Glomerular visceral epithelial cell (primary cell): ENCODE results near the gene SEPTIN10.
"Not testable (repeated sequence)": the region's sequence is repeated elsewhere in the genome, so short reads cannot be mapped to it uniquely, and the experiment has no call there.

ENCODE experiments used
- DNase-seq: peaks from one replicate; pipeline ENCODE4 v3.0.0-alpha.2; 2016; ENCODE audit errors: extremely low spot score

The SEPTIN10 gene

GRCh38 chr2:109633284-109633961 lies 19.7 kb upstream of the SEPTIN10 start:
- no peak for DNase-seq

- DNase-seq = no peak
Measured at GRCh38 chr2:109632158-109632789, 18.5 kb upstream of the SEPTIN10 start.

GRCh38 chr2:109631741-109632140 lies 18.0 kb upstream of the SEPTIN10 start:
- DNase-seq = no peak

- DNase-seq = no peak
Measured at GRCh38 chr2:109630441-109631430, 17.0 kb upstream of the SEPTIN10 start.

GRCh38 chr2:109629867-109630266 lies 16.1 kb upstream of the SEPTIN10 start:
- no peak for DNase-seq

GRCh38 chr2:109628321-109628720 lies 14.6 kb upstream of the SEPTIN10 start:
- DNase-seq = not testable (repeated sequence)

GRCh38 chr2:109624339-109624738 lies 10.6 kb upstream of the SEPTIN10 start:
- no peak for DNase-seq

GRCh38 chr2:109623923-109624322 lies 10.2 kb upstream of the SEPTIN10 start:
- DNase-seq = no peak

GRCh38 chr2:109623297-109623696 lies 9.5 kb upstream of the SEPTIN10 start:
- no peak for DNase-seq

GRCh38 chr2:109619032-109619615 lies 5.4 kb upstream of the SEPTIN10 start:
- no peak for DNase-seq

- DNase-seq = peak; percentile 19
Measured at GRCh38 chr2:109616184-109616583, 2.4 kb upstream of the SEPTIN10 start.

GRCh38 chr2:109615637-109616144 lies 1.9 kb upstream of the SEPTIN10 start:
- DNase-seq = peak; percentile 24

GRCh38 chr2:109614715-109615636 lies 1.2 kb upstream of the SEPTIN10 start:
- DNase-seq = peak; percentile 36

GRCh38 chr2:109613081-109613921 lies 465 bp downstream of the SEPTIN10 start:
- DNase-seq = peak; percentile 66

- DNase-seq = peak; percentile 25
Measured at GRCh38 chr2:109611467-109612095, 2.2 kb downstream of the SEPTIN10 start.

GRCh38 chr2:109609352-109610024 lies 4.3 kb downstream of the SEPTIN10 start:
- DNase-seq = peak; percentile 61

GRCh38 chr2:109607766-109608165 lies 6.0 kb downstream of the SEPTIN10 start:
- no peak for DNase-seq

GRCh38 chr2:109604597-109604996 lies 9.2 kb downstream of the SEPTIN10 start:
- DNase-seq = peak; percentile 64
